ENCODE results near the gene JARID2.

The JARID2 gene

GRCh38 chr6:15254070-15254975 is 8.5 kb downstream of the JARID2 start (continued):
- TF ChIP-seq PRDM2 (tag by site-specific recombination; IDR thresholded peaks at IDR 0.05; ENCODE audit: borderline replicate concordance) (no peak), PRDM6 (tag by site-specific recombination; IDR thresholded peaks at IDR 0.05) (peak; percentile 68; the same call in 1 of the 2 replicates)

- H3K4me1 ChIP-seq (ENCODE audit: control insufficient read depth, insufficient read depth, low read length), result peaks cover 55% of the 10 kb centered on the region
- no peak overlapping the region for H3K4me3 ChIP-seq (ENCODE audit: low read depth, low read length)
- no peak overlapping the region for H3K27ac ChIP-seq (ENCODE audit: extremely low read depth, low read depth, low read length)
- POLR2A ChIA-PET, result no interaction called here
- TF ChIP-seq ZNF521 (tag by site-specific recombination; IDR thresholded peaks at IDR 0.05) (no peak), ZBTB7A (tag by site-specific recombination; IDR thresholded peaks at IDR 0.05; ENCODE audit: low read depth) (no peak), ZNF433 (tag by site-specific recombination; IDR thresholded peaks at IDR 0.05; ENCODE audit: low read depth) (no peak), ZNF658 (tag by site-specific recombination; IDR thresholded peaks at IDR 0.05) (no peak), ZNF548 (tag by site-specific recombination; IDR thresholded peaks at IDR 0.05) (no peak), ZNF398 (tag by site-specific recombination; IDR thresholded peaks at IDR 0.05) (no peak), ZNF280D (tag by site-specific recombination; IDR thresholded peaks at IDR 0.05) (no peak), ZNF473 (tag by site-specific recombination; IDR thresholded peaks at IDR 0.05) (no peak), ZNF248 (tag by site-specific recombination; IDR thresholded peaks at IDR 0.05) (no peak), ZNF394 (tag by site-specific recombination; IDR thresholded peaks at IDR 0.05; ENCODE audit: borderline replicate concordance) (no peak)
- no peaks in the 10 kb centered on the region for H3K9me3 ChIP-seq (ENCODE audit: control insufficient read depth, insufficient read depth, low read depth, low read length)
- H3K36me3 ChIP-seq (ENCODE audit: control insufficient read depth in 2 of 2, insufficient read depth in 1 of 2, low read length in 2 of 2), result no peaks in the 10 kb centered on the region; a peak in 1 of 3 replicates
- CTCF ChIA-PET, result interaction anchor here (1.2 kb wide), 1 partner anchor 190 kb away, joined by 4 read pairs; no protein-coding TSS in a partner anchor
These were observed 9.6 kb downstream of the JARID2 start for GRCh38 chr6:15255481-15255880.
